Measurements from ENCODE around the gene COL24A1.
"Not testable (repeated sequence)": the region's sequence is repeated elsewhere in the genome, so short reads cannot be mapped to it uniquely, and the experiment has no call there.

Gene COL24A1

DNA sequence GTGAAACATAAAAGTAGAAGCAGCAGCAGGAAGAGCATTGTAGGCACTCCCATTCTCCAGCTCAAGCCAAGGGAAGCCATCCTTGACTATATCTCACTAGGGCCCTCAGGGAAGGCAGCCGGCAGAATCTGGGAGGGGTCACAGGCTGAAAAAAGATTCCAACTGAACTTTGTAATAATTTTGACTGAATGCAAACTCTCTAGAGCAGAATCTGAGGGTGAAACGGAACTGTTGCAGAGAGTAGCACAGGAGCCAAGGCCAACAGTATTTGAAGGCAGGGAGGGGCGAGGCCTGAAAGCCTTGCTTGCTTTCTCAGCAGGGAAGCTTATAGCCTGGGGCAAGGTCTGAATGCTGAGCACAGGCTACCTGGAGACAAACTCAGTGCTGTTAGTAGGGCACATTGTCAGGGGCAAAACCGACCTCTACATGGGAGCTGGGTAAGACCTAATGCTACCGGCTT, 180.6 kb downstream of the COL24A1 start:
- DNase-seq = no peak

DNA sequence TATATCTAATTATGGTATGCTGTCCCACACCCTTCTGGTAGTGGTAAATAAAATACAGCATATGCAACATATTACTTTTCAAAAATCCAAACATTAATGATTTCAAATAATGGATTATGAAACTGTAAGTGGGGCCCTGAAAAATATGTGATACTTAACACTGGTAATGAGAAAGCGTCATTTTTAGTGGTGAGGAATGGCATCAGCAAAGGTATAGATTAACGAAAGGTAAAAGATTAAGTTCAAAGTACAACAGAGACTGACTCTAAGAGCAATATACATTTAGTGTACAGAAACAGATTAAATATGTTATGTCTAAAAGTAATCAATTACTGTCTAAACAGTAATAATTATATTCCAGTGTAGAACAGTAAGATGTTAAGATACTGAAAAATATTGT, 194.1 kb downstream of the COL24A1 start:
- no peak for DNase-seq

DNA sequence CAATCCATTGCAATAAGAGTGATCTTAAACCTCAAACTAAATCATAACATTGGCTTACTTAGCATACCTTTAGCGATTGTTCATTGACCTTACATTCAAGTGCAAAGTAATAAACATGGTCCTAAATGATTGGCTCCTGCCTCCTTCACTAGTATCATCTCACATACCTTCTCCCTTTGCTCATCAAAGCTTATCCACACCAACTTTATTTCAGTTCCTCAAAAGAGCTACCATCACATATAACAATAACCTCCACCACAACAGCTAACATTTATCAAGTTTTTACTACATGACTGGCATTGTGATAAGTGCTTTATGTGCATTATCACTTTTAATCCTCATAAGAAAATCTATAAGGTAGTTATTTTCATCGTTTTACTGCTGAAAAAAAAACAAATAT, 198.8 kb downstream of the COL24A1 start:
- no peak for DNase-seq

DNA sequence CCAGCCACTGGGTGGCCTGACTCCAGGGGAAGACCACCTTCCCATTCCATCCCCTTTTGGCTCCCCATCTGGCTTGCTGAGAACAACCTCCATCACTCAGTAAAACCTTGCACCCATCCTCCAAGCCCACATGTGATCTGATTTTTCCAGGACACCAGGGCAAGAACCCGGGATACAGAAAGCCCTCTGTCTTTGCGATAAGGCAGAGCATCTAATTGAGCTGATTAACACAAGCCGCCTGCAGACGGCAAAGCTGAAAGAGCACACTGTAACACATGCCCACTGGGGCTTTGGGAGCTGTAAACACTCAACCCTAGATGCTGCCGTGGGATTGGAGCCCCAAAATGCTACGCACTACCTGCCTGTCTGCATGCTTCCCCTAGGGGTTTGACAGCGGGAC, 201.4 kb downstream of the COL24A1 start:
- DNase-seq = not testable (repeated sequence)

DNA sequence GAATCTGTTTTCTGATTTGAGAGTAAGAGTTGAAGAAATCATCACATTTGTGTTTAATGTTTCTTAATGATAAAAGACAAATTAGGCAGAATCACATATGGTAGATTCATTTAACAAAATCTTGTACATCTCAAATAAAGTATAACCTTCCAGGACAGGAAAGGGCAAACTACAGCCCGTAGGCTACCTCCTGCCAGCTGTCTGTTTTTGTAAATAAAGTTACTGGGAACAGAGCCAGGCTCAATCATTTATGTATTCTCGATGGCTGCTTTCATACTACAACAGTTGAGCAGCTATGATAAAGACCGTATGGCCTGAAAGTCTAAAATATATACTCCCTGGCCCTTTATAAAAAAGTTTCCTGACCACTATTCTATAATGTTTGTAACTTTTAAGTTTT, 204.1 kb downstream of the COL24A1 start:
- no peak for DNase-seq

DNA sequence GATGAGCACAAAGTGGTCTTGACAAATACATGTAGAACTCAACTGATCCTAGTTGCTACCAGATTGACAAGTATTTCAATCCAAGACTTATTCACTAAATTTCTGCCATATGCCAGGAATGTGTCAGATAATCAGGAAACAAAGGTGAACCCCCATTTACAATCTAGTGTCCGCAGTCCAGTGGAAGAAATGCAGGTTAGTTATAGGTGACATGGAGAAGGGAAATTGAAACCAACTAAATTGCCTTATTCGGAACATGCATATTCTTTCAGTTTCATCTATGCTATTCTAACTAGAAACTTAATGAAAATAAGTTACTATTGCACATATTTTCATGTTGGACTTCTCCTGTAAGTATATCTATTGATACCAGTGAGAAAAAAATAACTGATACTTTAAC, 209.4 kb downstream of the COL24A1 start:
- no peak for DNase-seq

DNA sequence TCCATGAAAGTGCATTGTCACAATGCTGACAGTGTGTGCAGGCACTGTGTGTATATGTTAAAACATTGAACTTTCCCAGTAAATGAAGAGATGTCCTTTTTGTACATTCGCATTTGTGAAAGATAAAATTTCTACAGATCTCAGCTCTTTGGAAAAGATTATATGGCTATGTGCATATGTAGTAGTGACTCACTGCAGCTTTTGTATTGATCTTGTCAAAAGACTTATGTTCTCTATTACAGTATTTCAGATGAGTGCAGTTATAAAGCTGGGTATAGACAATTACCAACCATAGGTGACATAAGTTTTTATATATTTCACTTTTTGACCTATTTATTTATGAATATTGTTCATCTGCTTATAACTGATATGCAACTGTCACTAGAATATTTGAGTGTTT, 212.6 kb downstream of the COL24A1 start:
- DNase-seq = no peak

DNA sequence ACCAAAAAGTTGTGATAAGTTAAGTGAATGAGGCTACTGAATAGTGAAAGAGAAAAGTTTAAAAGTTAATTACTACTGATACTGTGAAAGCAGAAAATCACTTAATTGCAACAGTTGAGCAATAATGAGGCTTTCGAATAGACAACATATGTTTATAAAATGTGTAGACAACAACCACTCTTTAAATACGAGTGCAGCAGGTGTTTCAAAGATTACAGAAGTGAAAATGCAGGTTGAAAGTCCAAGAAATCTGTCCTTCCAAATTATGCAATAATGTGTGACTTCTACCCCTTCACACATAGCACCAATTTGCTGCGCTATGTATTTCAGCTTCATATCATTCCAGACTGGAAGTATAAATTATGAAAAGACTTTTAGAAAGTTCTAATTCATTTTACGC, 213.0 kb downstream of the COL24A1 start:
- DNase-seq = no peak

DNA sequence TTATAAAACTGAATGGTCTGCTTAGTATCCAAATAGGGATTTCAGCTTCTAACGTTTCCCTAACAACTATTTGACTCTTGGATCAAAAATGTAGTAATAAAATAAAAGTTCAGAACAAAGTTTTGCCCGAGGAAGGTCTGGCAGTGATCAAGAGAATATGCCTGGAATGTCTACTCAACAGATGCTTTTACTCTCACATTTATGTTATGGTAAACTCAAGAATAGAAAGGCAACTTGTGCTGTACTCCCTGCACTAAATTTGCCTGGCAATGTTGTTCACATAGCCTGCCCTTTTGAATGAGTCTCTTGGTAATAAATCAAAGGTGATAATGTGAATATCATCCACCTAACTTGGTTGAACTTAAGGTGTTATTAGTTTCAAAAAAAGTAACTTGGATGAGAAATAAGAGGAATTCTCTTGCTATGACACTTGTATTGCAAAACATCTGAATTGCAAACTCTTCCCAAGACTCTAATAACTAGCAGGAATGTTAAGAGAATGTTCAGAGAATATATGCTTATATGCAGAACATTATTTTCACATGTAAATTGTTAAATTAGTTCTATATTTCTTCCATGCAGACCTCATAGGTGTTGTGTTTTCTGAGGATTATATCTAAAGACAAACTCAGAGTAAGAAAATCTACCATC, 215.8 kb downstream of the COL24A1 start:
- no peak for DNase-seq

DNA sequence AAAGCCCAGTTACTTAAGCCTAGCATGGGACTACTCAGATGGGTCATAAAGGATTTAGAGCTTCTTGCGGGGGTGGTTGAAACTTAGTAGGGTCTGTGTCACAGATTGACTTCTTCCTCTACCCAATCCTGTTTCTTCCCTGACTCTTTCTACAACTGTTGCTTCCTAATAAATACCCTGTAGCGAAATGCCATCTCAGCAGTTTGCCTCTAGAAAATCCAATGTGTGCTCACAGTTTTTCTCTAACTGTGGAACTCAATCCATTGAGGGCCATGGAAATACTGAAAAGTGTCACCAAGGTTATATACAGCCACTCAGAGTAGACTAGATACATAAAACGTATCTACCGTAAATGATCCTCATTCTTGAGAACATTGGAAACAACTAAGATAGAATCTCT, 217.7 kb downstream of the COL24A1 start:
- DNase-seq = no peak

DNA sequence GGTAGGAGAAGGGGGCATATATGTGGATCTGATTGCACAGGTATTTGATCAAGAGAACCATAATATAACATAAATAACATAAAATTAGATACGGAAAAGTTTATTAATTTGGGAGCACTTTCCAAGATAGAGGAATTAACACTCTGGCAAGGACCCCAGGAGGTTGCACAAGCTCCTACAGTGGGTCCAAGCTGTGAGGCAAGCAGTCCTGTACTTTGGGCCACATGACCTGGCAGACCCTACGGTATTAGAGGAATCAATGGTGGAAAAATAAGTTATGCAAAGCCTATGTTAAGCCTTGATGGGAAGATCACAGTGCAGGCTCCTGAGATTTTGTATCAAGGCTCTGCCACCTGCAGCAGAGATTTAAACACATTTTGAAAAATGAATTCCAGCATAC, 220.1 kb downstream of the COL24A1 start:
- no peak for DNase-seq

DNA sequence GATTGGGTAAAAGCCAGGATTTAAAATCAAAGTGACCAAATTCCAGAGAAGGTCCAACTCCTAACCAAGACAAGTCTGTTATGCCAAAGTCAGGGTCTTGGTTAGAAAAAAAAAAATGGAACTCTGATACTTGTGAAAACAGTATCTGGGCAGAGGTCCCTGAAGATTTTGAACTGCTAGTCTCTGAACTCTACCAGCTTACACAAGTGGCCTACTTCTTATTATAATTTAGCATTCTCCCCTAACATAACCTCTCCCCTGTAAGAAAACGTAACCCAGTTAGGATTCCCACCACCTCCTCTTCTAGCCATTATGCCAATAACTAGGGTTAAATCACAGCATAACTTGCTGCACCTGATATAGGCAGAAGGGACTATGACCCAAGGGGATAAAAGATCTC, 220.5 kb downstream of the COL24A1 start:
- DNase-seq = no peak

DNA sequence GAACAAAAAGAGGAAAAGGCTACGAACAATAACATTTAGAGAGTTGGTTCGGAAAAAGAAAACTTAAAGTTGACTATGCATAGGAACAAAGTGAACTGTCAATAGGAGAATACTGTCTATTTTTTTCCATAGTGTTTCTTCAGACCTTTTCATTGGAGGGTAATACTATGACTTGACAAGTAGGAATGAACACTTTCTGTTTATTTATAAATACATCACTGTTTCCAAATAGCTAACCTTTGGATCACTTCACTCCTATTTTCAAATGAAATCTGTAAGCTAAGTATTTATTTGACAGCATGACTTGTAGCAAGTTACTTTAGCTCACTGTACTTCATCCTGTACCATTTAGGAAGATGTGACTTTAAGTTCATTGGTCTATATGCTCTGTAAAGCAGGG, 221.3 kb downstream of the COL24A1 start:
- DNase-seq = no peak

DNA sequence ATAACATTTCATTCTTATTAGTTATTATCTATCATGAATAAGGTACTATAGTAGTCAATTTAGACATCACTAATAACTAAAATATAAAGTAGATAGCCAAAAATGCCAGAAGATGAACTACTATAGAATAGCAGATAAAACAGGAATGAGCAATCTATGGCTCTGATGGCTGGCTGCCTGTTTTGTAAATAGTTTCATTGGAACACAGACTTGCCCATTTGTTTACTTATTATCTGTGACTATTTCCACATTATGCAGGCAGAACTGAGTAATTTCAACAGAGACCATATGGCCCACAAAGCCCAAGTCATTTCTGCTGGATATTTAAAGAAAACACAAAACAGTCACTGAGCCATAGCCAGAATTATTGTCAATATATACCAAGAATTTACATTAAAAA, 222.1 kb downstream of the COL24A1 start:
- no peak for DNase-seq

DNA sequence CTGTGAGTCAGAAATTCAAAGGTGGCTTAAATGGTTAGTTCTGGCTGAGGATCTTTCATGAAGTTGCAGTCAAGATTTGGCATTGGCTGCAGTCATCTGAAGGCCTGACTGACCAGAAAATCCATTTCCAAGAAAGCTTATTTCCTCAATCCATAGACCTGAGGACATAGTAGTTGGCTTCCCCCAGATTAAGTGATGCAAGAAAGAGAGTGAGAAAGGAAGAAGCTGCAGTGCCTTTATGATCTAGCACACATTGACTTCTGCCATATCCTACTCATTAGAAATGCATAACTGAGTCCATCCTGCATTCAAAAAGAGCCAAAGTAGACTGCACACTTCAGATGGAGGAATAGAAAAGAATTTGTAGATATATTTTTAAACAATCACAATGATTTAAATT, 222.6 kb downstream of the COL24A1 start:
- no peak for DNase-seq

DNA sequence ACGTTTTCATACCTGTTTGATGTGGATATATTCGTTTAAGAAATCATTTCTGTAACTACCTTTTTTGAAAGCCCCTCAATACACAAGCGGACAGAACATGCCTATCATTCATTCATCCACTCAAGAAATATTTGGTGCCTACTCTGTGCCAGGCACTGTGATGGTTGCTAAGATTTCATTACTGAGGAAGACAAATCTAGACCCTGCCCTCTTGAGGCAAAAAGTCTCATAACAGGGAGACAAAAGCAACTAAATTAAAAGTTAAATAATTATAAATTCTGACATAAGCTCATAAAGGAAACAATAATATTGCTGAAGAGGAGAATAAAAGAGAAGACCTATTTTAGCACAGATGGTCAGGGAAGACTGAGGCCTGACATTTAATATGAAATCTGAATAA, 244.8 kb downstream of the COL24A1 start:
- DNase-seq = no peak

DNA sequence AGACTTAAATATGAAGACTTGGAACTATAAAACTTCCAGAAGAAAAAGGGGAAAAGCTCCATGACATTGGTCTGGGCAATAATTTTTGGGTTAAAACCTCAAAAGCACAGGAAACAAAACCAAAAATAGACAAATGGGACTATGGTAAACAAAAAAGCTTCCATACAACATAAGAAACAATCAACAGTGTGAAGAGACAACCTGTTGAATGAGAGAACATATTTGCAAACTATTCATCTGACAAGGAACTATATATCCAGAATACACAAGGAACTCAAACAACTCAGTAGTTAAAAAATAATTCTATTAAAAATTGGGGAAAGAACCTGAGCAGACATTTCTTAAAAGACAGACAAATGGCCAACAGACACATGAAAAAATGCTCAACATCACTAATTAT, 255.7 kb downstream of the COL24A1 start:
- DNase-seq = no peak

DNA sequence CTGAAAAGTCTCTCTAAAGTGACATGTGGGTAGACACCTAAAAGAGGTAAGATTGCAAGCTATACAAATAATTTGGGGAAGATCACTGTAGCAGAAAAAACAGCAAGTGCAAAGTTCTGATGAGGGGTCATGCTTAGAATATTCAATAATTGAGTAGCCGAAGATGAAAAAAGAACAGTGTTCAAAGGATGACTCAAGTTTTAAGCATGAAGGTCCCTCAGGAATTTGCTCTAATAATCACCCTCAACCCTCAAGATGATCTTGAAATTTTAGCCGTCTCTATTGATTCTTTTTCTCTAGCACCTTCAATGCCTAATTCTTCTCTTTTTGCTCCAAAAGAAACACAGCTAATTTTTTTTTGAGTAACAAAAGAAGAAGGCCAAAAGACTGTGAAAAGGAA, 257.7 kb downstream of the COL24A1 start:
- no peak for DNase-seq

DNA sequence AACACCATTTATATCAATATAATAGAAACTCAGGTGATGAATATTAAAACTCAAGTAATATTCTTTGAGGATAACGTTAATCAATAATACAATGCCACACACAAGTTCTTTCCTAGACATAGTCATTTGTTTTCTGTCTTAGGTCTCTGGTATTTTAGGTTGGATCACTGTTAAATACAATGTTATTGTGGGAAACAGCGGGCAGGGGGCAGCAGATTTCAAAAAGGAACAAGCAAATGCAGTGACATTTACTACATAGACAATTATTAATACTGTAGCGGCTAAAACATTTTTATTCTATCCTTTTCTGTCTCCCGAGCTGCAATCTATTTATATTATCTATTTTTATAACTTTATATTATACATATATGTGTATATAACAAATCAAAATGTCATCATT, 261.9 kb downstream of the COL24A1 start:
- no peak for DNase-seq

DNA sequence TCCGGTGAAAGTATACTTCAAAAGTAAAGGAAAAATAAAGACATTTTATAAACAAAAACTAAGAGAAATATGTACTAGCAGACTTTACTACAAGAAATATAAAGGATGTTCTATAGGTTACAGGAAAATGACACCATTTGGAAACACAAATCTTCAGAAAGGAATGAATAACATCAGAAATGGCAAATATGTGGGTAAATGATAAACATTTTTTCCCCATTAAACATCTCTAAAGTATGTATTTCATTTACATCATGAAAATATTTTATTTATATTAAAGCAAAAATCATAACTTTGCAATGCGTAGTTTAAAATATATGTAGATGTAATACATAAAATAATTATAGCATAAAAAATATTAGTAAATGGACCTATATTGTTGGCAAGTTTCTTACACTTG, 264.2 kb downstream of the COL24A1 start:
- no peak for DNase-seq

DNA sequence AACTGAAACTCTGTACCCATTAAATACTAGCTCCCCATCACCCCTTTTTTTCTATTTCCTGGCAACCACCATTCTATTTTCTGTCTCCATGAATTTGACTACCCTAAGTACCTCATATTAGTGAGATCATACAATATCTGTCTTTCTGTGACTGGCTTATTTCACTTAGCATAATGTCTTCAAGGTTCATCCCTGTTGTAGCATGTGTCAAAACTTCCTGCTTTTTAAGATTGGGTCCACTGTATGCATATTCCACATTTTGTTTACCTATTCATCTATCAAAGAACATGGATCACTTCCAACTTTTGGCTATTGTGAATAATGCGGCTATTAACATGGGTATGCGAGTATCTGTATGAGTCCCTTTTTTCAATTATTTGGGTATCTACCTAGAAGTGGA, 266.7 kb downstream of the COL24A1 start:
- DNase-seq = no peak

DNA sequence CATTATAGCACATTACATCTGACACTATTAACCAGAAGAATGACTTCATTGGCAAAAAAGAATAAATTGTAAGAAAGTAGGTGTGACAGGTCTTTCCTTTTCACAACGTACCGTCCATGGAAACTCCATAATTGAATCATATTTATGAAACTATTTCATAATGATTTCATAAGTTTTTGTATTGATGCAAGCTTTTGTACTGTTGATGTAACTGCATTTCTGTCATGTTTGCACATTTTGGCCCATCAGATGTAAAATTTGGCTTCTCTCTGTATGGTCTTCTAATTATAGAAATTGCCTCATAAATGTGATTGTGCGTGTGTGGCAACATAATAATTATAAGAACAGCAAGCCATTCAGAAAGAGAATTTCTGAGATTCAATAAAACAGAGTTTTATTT, 267.7 kb downstream of the COL24A1 start:
- DNase-seq = no peak

DNA sequence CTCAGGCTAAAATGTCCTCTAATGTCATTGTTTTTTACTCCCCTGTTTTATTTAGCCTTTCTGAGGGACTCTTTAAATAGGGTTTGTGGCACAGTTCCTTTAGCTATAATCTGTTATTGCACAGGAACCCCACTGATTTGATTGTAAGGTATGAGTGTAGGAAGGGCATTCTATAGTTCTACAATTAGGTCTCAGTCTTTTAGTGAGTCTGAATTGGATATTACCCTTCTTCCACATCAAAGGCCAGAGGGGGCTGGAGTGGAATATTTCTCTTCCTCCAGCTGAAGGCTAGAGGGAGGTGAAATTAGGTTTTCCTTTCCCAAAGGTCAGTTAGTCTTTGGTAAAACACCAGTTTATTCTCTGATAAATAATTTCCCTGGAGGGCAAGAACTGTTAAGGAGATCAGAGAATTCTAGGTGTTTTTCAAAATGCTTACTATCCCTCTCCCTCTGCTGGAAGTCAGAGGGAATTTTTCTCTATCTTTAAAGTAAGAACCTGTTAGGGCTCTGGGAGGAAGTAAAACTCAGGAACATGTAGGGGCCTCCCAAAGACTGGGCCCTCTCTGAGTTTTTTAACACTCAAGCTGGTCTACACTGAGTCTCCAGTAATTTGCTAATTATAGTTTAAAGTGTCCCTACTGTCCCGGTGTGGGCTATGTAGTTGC, 272.1 kb downstream of the COL24A1 start:
- DNase-seq = no peak

DNA sequence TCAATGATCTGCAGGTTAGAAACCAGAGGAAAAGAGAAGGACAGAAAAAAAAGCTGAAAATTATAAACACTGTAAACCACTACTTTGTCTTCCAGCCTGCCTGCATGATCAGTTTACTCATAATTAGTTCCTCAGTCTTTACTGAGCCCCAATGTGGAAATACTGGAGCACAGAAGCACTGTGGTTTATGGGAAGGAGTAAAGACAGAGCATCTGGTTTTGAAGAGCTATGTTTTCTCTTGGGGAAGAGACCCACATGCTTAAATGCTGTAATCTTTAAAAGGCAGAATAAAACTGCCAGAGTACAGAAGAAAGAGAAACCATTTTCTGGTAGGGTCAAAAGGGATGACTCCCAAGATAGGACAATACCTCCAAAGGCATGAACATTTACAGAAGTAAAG, 289.4 kb downstream of the COL24A1 start:
- DNase-seq = no peak

DNA sequence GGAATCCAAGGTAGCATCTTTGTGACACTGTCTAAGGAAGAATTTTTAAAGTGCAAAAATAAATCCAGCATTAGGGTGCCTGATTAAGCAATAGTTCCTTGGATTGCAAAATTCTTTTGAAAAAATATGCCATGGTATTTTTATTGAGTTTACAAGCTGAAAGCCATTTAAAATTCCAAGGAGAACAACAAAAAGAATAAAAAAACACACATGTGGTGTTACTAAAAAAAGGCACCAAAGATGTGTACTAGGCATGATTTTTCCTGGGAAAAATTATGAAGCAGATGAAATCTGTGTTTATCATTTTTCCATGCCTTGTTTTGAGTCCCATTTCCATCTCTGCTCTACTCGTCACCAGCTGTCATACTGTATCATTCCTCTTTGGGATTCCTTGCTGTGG, 291.4 kb downstream of the COL24A1 start:
- DNase-seq = no peak

All from activated effector memory CD4-positive, alpha-beta T cell treated with anti-CD3 and anti-CD28 coated beads, Interleukin-2, amount 50 U/mL, for 16 hours (primary cell).